HCT116 (cell line): Measurements from ENCODE around the gene ZHX3. TPM values are rescaled to one million over a fixed set of nuclear protein-coding genes. Genes with fewer than 3 reads are reported as not detected.

Source experiments
- ATAC-seq: fragments of 200-7000 bp; cut with Tn5 transposase; 2 replicates; pipeline ENCODE4 v1.9.1; 2020; ENCODE audit warnings: mild to moderate bottlenecking, moderate library complexity
- BruUV-seq: library from RNA; stranded (reverse); fragments of 400-500 nt; replicated peaks from 2 replicates; lab custom pipeline; 2021; lab: Mats Ljungman, UMichigan
- CTCF ChIA-PET: fragments of 300-600 bp; sonication (Branson Sonifier 250); formaldehyde crosslinking; loops from one replicate; lab custom pipeline; 2021; ENCODE audit warnings: antibody characterized with exemption; lab: Charles Lee
- POLR2A ChIA-PET: fragments of 300-600, 350-600 bp; sonication (Branson Sonifier 250); formaldehyde crosslinking; loops from one replicate; lab custom pipeline; 2021; ENCODE audit warnings: antibody characterized with exemption; lab: Charles Lee
- RAD21 ChIA-PET, 2 experiments: fragments of 300-600 bp; sonication (Branson Sonifier 250); formaldehyde crosslinking; loops; one replicate each; lab custom pipeline; 2023; ENCODE audit warnings: low total read pairs in 2 of 2; ENCODE audit not compliant: uncharacterized antibody in 2 of 2, unreplicated experiment in 2 of 2, low non-redundant PET in 1 of 2; lab: Charles Lee
- DNase-seq: peaks from one replicate; pipeline ENCODE4 v3.0.0-alpha.2; 2010; ENCODE audit warnings: low read depth, low spot score
- H2AFZ ChIP-seq: fragments of 200-600 bp; shearing (Covaris generic), sonication (generic); 2 replicates; pipeline ENCODE4 v1.6.1; 2017; ENCODE audit warnings: low read depth, mixed run types, mixed read lengths, antibody characterized with exemption, low read length; ENCODE audit not compliant: poor library complexity, severe bottlenecking
- H3K27ac ChIP-seq: 2 replicates; pipeline ENCODE4 v1.5.1; 2012; ENCODE audit warnings: low read depth, low read length
- H3K27me3 ChIP-seq: fragments of 200-600 bp; sonication (generic); 2 replicates; pipeline ENCODE4 v1.6.1; 2016; ENCODE audit warnings: mixed run types, low read length, mixed read lengths; ENCODE audit not compliant: insufficient read depth
- H3K36me3 ChIP-seq, 2 experiments: fragments of 200-500 bp in 1 of 2; fragments of 200-600 bp in 1 of 2; sonication (Bioruptor generic) in 1 of 2; sonication (generic) in 1 of 2; 2 replicates each; pipeline versions ENCODE4 v1.5.1 to v1.6.1; 2014 to 2016; ENCODE audit warnings: low read length in 2 of 2, inconsistent platforms in 1 of 2, mixed read lengths in 1 of 2, mixed run types in 1 of 2; ENCODE audit not compliant: insufficient read depth in 2 of 2, control insufficient read depth in 1 of 2
- H3K4me1 ChIP-seq, 2 experiments: fragments of 200-600 bp in 1 of 2; sonication (generic) in 1 of 2; 2 replicates each; pipeline versions ENCODE4 v1.5.1 to v1.6.1; 2012 to 2017; ENCODE audit warnings: low read length in 2 of 2, inconsistent platforms in 1 of 2, mild to moderate bottlenecking in 1 of 2, mixed read lengths in 1 of 2, mixed run types in 1 of 2, moderate library complexity in 1 of 2; ENCODE audit not compliant: insufficient read depth in 2 of 2, control insufficient read depth in 1 of 2
- H3K4me2 ChIP-seq: fragments of 200-600 bp; sonication (generic); 2 replicates; pipeline ENCODE4 v1.6.1; 2017; ENCODE audit warnings: mixed run types, low read length, mixed read lengths
- H3K4me3 ChIP-seq, 2 experiments: fragments of 200-600 bp in 1 of 2; sonication (generic) in 1 of 2; replicated peaks in 1 of 2; 2 replicates each; pipeline ENCODE4 v1.5.1; 2011 to 2016; ENCODE audit warnings: low read length in 2 of 2, control low read depth in 1 of 2, low read depth in 1 of 2, mild to moderate bottlenecking in 1 of 2, mixed read lengths in 1 of 2, mixed run types in 1 of 2
- H3K79me2 ChIP-seq: fragments of 200-600 bp; sonication (generic); 2 replicates; pipeline ENCODE4 v1.6.1; 2017; ENCODE audit warnings: mild to moderate bottlenecking, mixed run types, low read length, moderate library complexity, mixed read lengths; ENCODE audit not compliant: insufficient read depth
- H3K9ac ChIP-seq: fragments of 200-600 bp; sonication (generic); 2 replicates; pipeline ENCODE4 v1.6.1; 2016; ENCODE audit warnings: low read length, mixed read lengths
- H3K9me2 ChIP-seq: fragments of 200-600 bp; sonication (generic), shearing (Covaris generic); 2 replicates; pipeline ENCODE4 v1.6.1; 2017; ENCODE audit warnings: mixed run types, mild to moderate bottlenecking, moderate library complexity; ENCODE audit not compliant: insufficient read depth
- H3K9me3 ChIP-seq, 2 experiments: fragments of 200-500 bp in 1 of 2; fragments of 200-600 bp in 1 of 2; sonication (Bioruptor generic) in 1 of 2; sonication (generic) in 1 of 2; 2 replicates each; pipeline ENCODE4 v1.6.1; 2014 to 2017; ENCODE audit warnings: low read length in 2 of 2, mixed read lengths in 2 of 2, inconsistent platforms in 1 of 2, low read depth in 1 of 2, mild to moderate bottlenecking in 1 of 2, mixed run types in 1 of 2, moderate library complexity in 1 of 2; ENCODE audit not compliant: control insufficient read depth in 1 of 2, insufficient read depth in 1 of 2
- H4K20me1 ChIP-seq: fragments of 200-600 bp; sonication (generic), shearing (Covaris generic); 2 replicates; pipeline ENCODE4 v1.6.1; 2017; ENCODE audit warnings: mixed run types, mild to moderate bottlenecking, moderate library complexity; ENCODE audit not compliant: insufficient read depth
- CEBPB ChIP-seq: IDR thresholded peaks from 2 replicates; pipeline ENCODE4 v1.6.1; 2012; ENCODE audit warnings: low read depth
- ELF1 ChIP-seq: IDR thresholded peaks from 2 replicates; pipeline ENCODE4 v1.6.1; 2012; ENCODE audit warnings: low read depth, borderline replicate concordance
- EZH2 ChIP-seq: fragments of 200-600 bp; sonication (generic); IDR thresholded peaks from 2 replicates; pipeline ENCODE4 v1.6.1; 2017; ENCODE audit warnings: antibody characterized with exemption, mixed run types
- POLR2A ChIP-seq: IDR thresholded peaks from 2 replicates; pipeline ENCODE4 v1.7.0; 2011; ENCODE audit warnings: borderline replicate concordance; ENCODE audit not compliant: insufficient read depth, insufficient read length; ENCODE audit errors: extremely low read depth
- POLR2AphosphoS5 ChIP-seq: IDR thresholded peaks from 2 replicates; pipeline ENCODE4 v1.6.1; 2011; ENCODE audit warnings: mild to moderate bottlenecking, low read depth, low read length, moderate library complexity
- RAD21 ChIP-seq: IDR thresholded peaks from 2 replicates; pipeline ENCODE4 v1.6.1; 2012; ENCODE audit warnings: low read depth, mild to moderate bottlenecking
- SIN3A ChIP-seq: IDR thresholded peaks from 2 replicates; pipeline ENCODE4 v1.6.1; 2012; ENCODE audit warnings: low read depth
- TCF7L2 ChIP-seq: IDR thresholded peaks from 2 replicates; pipeline ENCODE4 v1.7.0; 2011; ENCODE audit warnings: borderline replicate concordance, inconsistent platforms; ENCODE audit not compliant: insufficient read depth, insufficient read length; ENCODE audit errors: extremely low read depth
- YY1 ChIP-seq: IDR thresholded peaks from 2 replicates; pipeline ENCODE4 v1.6.1; 2011; ENCODE audit warnings: low read length, low read depth, moderate library complexity, mild to moderate bottlenecking; ENCODE audit not compliant: insufficient replicate concordance; ENCODE audit errors: extremely low read depth
- ZNF274 ChIP-seq: fragments of 200-500 bp; sonication (Bioruptor generic); IDR thresholded peaks from 2 replicates; pipeline ENCODE4 v1.6.1; 2014; ENCODE audit warnings: mild to moderate bottlenecking, low read depth, low read length, inconsistent platforms
- intact Hi-C: fragments of 100-400 bp; cut with micrococcal nuclease; formaldehyde crosslinking; loops from 2 replicates; pipeline ENCODE4 v1.10.0; 2022
- total RNA-seq: library from RNA; stranded (reverse); gene quantifications from one replicate; pipeline ENCODE4 v1.2.1, GENCODE V29; 2021; ENCODE audit not compliant: unreplicated experiment
- TF ChIP-seq, protein P1 (sequence below): IDR thresholded peaks from 2 replicates; pipeline ENCODE4 v1.6.1; 2011; ENCODE audit warnings: mild to moderate bottlenecking, low read length, moderate library complexity; ENCODE audit not compliant: insufficient replicate concordance; ENCODE audit errors: extremely low read depth
- TF ChIP-seq, protein P2 (sequence below): IDR thresholded peaks from 2 replicates; pipeline ENCODE4 v1.6.1; 2012
- TF ChIP-seq, protein P3 (sequence below): IDR thresholded peaks from 2 replicates; pipeline ENCODE4 v1.6.1; 2012; ENCODE audit warnings: low read depth
- TF ChIP-seq, protein P4 (sequence below), 3 experiments: fragments of 200-600 bp in 1 of 3; sonication (generic) in 1 of 3; IDR thresholded peaks in 2 of 3; conservative IDR thresholded peaks in 1 of 3; 2 replicates each; pipeline ENCODE4 v1.5.1; 2012 to 2017; ENCODE audit warnings: low read depth in 2 of 3, low read length in 2 of 3, antibody characterized with exemption in 1 of 3, borderline replicate concordance in 1 of 3, control low read depth in 1 of 3, mild to moderate bottlenecking in 1 of 3, mixed read lengths in 1 of 3, mixed run types in 1 of 3, moderate library complexity in 1 of 3; ENCODE audit not compliant: insufficient read depth in 1 of 3
- TF ChIP-seq, protein P5 (sequence below): IDR thresholded peaks from 2 replicates; pipeline ENCODE4 v1.6.1; 2012

The ZHX3 gene
- total RNA-seq, 1 experiment from 2014 or later, result 13.3 TPM

DNA sequence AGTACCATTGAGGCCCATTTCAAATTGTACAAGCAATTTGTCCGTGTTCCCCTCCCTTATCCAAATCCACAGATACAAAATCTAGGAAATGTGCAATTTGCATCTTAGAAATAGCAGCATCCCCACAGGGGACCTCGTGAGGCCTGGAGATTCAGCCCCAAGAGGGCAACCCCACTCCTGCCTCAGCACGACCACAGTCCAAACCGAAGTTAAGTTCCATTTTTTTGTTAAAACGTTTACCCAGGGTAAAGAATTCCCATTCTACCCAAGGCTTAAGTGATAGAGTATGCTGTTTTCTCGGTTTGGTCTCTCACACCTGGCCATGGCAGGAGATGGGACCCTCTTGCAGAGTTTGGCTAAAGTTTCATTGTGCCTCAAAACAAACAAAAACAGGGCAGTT, 139.0 kb downstream of the ZHX3 start:
- intact Hi-C loops, result no loop called here
- H3K4me3 ChIP-seq, result no peak overlapping the region
- TF ChIP-seq YY1, result no peak
- TF ChIP-seq, protein P1, sequence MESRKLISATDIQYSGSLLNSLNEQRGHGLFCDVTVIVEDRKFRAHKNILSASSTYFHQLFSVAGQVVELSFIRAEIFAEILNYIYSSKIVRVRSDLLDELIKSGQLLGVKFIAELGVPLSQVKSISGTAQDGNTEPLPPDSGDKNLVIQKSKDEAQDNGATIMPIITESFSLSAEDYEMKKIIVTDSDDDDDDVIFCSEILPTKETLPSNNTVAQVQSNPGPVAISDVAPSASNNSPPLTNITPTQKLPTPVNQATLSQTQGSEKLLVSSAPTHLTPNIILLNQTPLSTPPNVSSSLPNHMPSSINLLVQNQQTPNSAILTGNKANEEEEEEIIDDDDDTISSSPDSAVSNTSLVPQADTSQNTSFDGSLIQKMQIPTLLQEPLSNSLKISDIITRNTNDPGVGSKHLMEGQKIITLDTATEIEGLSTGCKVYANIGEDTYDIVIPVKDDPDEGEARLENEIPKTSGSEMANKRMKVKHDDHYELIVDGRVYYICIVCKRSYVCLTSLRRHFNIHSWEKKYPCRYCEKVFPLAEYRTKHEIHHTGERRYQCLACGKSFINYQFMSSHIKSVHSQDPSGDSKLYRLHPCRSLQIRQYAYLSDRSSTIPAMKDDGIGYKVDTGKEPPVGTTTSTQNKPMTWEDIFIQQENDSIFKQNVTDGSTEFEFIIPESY, result no peak
- TF ChIP-seq, protein P2, sequence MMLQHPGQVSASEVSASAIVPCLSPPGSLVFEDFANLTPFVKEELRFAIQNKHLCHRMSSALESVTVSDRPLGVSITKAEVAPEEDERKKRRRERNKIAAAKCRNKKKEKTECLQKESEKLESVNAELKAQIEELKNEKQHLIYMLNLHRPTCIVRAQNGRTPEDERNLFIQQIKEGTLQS, result no peak
- TF ChIP-seq, protein P3, sequence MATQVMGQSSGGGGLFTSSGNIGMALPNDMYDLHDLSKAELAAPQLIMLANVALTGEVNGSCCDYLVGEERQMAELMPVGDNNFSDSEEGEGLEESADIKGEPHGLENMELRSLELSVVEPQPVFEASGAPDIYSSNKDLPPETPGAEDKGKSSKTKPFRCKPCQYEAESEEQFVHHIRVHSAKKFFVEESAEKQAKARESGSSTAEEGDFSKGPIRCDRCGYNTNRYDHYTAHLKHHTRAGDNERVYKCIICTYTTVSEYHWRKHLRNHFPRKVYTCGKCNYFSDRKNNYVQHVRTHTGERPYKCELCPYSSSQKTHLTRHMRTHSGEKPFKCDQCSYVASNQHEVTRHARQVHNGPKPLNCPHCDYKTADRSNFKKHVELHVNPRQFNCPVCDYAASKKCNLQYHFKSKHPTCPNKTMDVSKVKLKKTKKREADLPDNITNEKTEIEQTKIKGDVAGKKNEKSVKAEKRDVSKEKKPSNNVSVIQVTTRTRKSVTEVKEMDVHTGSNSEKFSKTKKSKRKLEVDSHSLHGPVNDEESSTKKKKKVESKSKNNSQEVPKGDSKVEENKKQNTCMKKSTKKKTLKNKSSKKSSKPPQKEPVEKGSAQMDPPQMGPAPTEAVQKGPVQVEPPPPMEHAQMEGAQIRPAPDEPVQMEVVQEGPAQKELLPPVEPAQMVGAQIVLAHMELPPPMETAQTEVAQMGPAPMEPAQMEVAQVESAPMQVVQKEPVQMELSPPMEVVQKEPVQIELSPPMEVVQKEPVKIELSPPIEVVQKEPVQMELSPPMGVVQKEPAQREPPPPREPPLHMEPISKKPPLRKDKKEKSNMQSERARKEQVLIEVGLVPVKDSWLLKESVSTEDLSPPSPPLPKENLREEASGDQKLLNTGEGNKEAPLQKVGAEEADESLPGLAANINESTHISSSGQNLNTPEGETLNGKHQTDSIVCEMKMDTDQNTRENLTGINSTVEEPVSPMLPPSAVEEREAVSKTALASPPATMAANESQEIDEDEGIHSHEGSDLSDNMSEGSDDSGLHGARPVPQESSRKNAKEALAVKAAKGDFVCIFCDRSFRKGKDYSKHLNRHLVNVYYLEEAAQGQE, result no peak
- TF ChIP-seq TCF7L2, result no peak
- TF ChIP-seq EZH2, result no peak
- no peak for TF ChIP-seq POLR2A
- TF ChIP-seq ZNF274, result no peak
- TF ChIP-seq SIN3A, result no peak
- no peak for TF ChIP-seq CEBPB
- no peak for TF ChIP-seq POLR2AphosphoS5
- TF ChIP-seq ELF1, result no peak
- TF ChIP-seq RAD21, result no peak
- TF ChIP-seq, protein P4, sequence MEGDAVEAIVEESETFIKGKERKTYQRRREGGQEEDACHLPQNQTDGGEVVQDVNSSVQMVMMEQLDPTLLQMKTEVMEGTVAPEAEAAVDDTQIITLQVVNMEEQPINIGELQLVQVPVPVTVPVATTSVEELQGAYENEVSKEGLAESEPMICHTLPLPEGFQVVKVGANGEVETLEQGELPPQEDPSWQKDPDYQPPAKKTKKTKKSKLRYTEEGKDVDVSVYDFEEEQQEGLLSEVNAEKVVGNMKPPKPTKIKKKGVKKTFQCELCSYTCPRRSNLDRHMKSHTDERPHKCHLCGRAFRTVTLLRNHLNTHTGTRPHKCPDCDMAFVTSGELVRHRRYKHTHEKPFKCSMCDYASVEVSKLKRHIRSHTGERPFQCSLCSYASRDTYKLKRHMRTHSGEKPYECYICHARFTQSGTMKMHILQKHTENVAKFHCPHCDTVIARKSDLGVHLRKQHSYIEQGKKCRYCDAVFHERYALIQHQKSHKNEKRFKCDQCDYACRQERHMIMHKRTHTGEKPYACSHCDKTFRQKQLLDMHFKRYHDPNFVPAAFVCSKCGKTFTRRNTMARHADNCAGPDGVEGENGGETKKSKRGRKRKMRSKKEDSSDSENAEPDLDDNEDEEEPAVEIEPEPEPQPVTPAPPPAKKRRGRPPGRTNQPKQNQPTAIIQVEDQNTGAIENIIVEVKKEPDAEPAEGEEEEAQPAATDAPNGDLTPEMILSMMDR (IDR thresholded peaks at IDR 0.05 in 2 of 3, conservative IDR thresholded peaks at IDR 0.05 in 1 of 3; ENCODE audit: borderline replicate concordance in 1 of 3, insufficient read depth in 1 of 3, low read depth in 2 of 3, low read length in 2 of 3), result no peak
- TF ChIP-seq, protein P5, sequence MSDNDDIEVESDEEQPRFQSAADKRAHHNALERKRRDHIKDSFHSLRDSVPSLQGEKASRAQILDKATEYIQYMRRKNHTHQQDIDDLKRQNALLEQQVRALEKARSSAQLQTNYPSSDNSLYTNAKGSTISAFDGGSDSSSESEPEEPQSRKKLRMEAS, result no peak
- no peaks in the 10 kb centered on the region for H3K9me3 ChIP-seq
- H3K27me3 ChIP-seq, result no peaks in the 10 kb centered on the region
- ATAC-seq (no peak), DNase-seq (no peak)
- no peak overlapping the region for H3K9ac ChIP-seq
- peaks cover 3 to 16% of the 10 kb centered on the region in 2 experiments; a peak in 3 of 4 replicates for H3K4me1 ChIP-seq
- POLR2A ChIA-PET, result no interaction called here
- H3K4me2 ChIP-seq, result no peak overlapping the region
- no peak overlapping the region for H3K27ac ChIP-seq
- no peaks in the 10 kb centered on the region for H4K20me1 ChIP-seq
- H3K79me2 ChIP-seq, result no peaks in the 10 kb centered on the region
- no peaks in the 10 kb centered on the region for H3K9me2 ChIP-seq
- peaks cover 11 to 14% of the 10 kb centered on the region in 2 experiments; a peak in 3 of 4 replicates for H3K36me3 ChIP-seq
- RAD21 ChIA-PET, result no interaction called here
- no peak overlapping the region for H2AFZ ChIP-seq
- BruUV-seq, result no TSS peak
- CTCF ChIA-PET, result interaction anchor here (1.2 kb wide), 1 partner anchor 162 kb away, joined by 4 read pairs; the partner anchor contains the start of gene LPIN3
